Erythroblast (primary cell): ENCODE results near the gene GUCY2C.

Experiments used
- GATA1 ChIP-seq: IDR thresholded peaks from 2 replicates; pipeline ENCODE4 v1.6.1; 2011; ENCODE audit warnings: low read depth, mild to moderate bottlenecking, control low read depth, low read length, moderate library complexity
- POLR2A ChIP-seq: IDR thresholded peaks from 2 replicates; pipeline ENCODE4 v1.6.1; 2011; ENCODE audit warnings: mild to moderate bottlenecking, low read length

DNA sequence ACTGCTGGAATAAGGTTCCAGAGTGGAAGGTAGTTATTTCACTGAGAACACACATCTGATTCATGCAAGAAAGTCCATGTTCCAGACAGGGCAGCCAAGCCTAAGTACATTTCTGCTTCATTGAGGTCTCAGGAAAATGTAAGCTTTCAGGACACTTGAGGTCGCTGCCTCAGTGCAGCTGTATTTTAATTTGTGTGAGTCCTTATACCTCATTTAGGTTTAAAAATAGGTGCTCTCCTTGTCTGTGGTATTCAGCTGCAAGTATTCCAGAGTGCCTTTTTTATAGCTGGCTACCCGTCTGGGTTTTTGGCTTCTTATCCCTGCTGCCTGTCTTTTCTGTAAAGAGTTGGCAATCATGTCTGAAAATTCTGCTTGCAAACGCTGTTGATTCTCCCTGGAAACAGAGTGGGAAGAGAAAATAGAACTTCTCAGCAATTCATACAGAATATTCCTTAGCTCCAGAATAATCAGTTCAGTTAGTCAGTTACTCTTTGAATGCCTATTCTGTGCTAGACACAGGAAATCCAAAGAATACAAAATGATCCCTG, 83.4 kb downstream of the GUCY2C start:
- TF ChIP-seq POLR2A, result no peak
- TF ChIP-seq GATA1, result no peak
